Measurements from ENCODE around the gene PRKX.
"Not testable (repeated sequence)": the region's sequence is repeated elsewhere in the genome, so short reads cannot be mapped to it uniquely, and the experiment has no call there.

PRKX gene

GRCh38 chrX:3690140-3690539, 23.3 kb downstream of the PRKX start:
- Histone ChIP-seq H3K4me2 (ENCODE audit: low read depth, low read length, poor library complexity, severe bottlenecking) (no peak overlapping the region), H3F3A (ENCODE audit: insufficient read depth) (no peaks in the 10 kb centered on the region), H3K36me3 (ENCODE audit: low read length) (no peaks in the 10 kb centered on the region), H3K4me3 (ENCODE audit: insufficient read depth, low read length, poor library complexity, severe bottlenecking) (no peak overlapping the region), H4K20me1 (ENCODE audit: low read depth, low read length) (no peaks in the 10 kb centered on the region), H3K79me2 (ENCODE audit: insufficient read depth, low read length) (peaks cover 21% of the 10 kb centered on the region; the same call in 1 of the 2 replicates), H3K9me2 (replicated peaks; ENCODE audit: insufficient read depth, low read length) (no peaks in the 10 kb centered on the region), H3K27ac (ENCODE audit: low read depth, low read length) (no peak overlapping the region), H2AFZ (ENCODE audit: low read depth, low read length, severe bottlenecking) (no peak overlapping the region), H3K9ac (ENCODE audit: low read length) (no peak overlapping the region), H3K27me3 (ENCODE audit: low read length) (no peaks in the 10 kb centered on the region), H3K9me3 (ENCODE audit: insufficient read depth, low read length) (no peaks in the 10 kb centered on the region)
- no peak for TF ChIP-seq EZH2phosphoT487 (conservative IDR thresholded peaks at IDR 0.05; ENCODE audit: low read length)
- no peak for TF ChIP-seq CTCF (IDR thresholded peaks at IDR 0.05; ENCODE audit: insufficient read depth, low read length, poor library complexity, severe bottlenecking)

- not testable (repeated sequence) for H3K79me2 ChIP-seq (ENCODE audit: insufficient read depth, low read length); H3K9ac ChIP-seq (ENCODE audit: low read length); H4K20me1 ChIP-seq (ENCODE audit: low read depth, low read length); H2AFZ ChIP-seq (ENCODE audit: low read depth, low read length, severe bottlenecking); H3K27ac ChIP-seq (ENCODE audit: low read depth, low read length); H3K4me3 ChIP-seq (ENCODE audit: insufficient read depth, low read length, poor library complexity, severe bottlenecking); H3K9me2 ChIP-seq (replicated peaks; ENCODE audit: insufficient read depth, low read length); H3K27me3 ChIP-seq (ENCODE audit: low read length); H3K4me2 ChIP-seq (ENCODE audit: low read depth, low read length, poor library complexity, severe bottlenecking); H3K9me3 ChIP-seq (ENCODE audit: insufficient read depth, low read length); H3F3A ChIP-seq (ENCODE audit: insufficient read depth); H3K36me3 ChIP-seq (ENCODE audit: low read length)
Observed at GRCh38 chrX:3683236-3683635, 30.2 kb downstream of the PRKX start.

GRCh38 chrX:3680459-3680858, 33.0 kb downstream of the PRKX start:
- Histone ChIP-seq H3F3A (ENCODE audit: insufficient read depth) (no peaks in the 10 kb centered on the region), H3K4me2 (ENCODE audit: low read depth, low read length, poor library complexity, severe bottlenecking) (no peak overlapping the region), H3K4me3 (ENCODE audit: insufficient read depth, low read length, poor library complexity, severe bottlenecking) (no peak overlapping the region), H3K9me3 (ENCODE audit: insufficient read depth, low read length) (no peaks in the 10 kb centered on the region), H3K36me3 (ENCODE audit: low read length) (no peaks in the 10 kb centered on the region), H3K27ac (ENCODE audit: low read depth, low read length) (no peak overlapping the region), H3K27me3 (ENCODE audit: low read length) (no peaks in the 10 kb centered on the region), H3K9ac (ENCODE audit: low read length) (no peak overlapping the region), H2AFZ (ENCODE audit: low read depth, low read length, severe bottlenecking) (no peak overlapping the region), H3K79me2 (ENCODE audit: insufficient read depth, low read length) (no peaks in the 10 kb centered on the region), H3K9me2 (replicated peaks; ENCODE audit: insufficient read depth, low read length) (no peaks in the 10 kb centered on the region), H4K20me1 (ENCODE audit: low read depth, low read length) (no peaks in the 10 kb centered on the region)
- TF ChIP-seq CTCF (IDR thresholded peaks at IDR 0.05; ENCODE audit: insufficient read depth, low read length, poor library complexity, severe bottlenecking) (no peak), EZH2phosphoT487 (conservative IDR thresholded peaks at IDR 0.05; ENCODE audit: low read length) (no peak)

DNA sequence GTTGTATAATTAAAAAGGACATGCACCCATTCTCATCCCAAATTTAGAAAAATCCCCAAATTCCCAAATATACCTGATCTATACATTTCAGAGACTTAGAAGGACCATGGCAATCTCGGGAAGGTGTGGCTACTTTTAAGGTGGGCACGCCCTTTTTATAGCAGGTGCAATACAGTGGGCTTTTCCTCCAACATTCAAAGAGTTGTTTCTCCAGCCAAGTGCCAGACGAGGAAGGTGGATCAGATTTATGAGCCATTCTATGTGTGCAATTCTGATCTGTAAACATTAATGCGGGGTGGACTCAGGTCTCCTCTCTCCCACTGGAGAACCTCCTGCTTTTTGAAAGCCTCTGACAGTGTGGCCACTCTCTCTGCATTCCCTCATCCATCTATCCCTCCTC, 33.8 kb downstream of the PRKX start:
- Histone ChIP-seq H3K4me2 (ENCODE audit: low read depth, low read length, poor library complexity, severe bottlenecking) (no peak overlapping the region), H3K9me3 (ENCODE audit: insufficient read depth, low read length) (no peaks in the 10 kb centered on the region), H3K27me3 (ENCODE audit: low read length) (no peaks in the 10 kb centered on the region), H3F3A (ENCODE audit: insufficient read depth) (no peaks in the 10 kb centered on the region), H2AFZ (ENCODE audit: low read depth, low read length, severe bottlenecking) (no peak overlapping the region), H3K9me2 (replicated peaks; ENCODE audit: insufficient read depth, low read length) (no peaks in the 10 kb centered on the region), H3K9ac (ENCODE audit: low read length) (no peak overlapping the region), H3K27ac (ENCODE audit: low read depth, low read length) (no peak overlapping the region), H4K20me1 (ENCODE audit: low read depth, low read length) (no peaks in the 10 kb centered on the region), H3K4me3 (ENCODE audit: insufficient read depth, low read length, poor library complexity, severe bottlenecking) (no peak overlapping the region), H3K36me3 (ENCODE audit: low read length) (no peaks in the 10 kb centered on the region), H3K79me2 (ENCODE audit: insufficient read depth, low read length) (no peaks in the 10 kb centered on the region)
- TF ChIP-seq EZH2phosphoT487 (conservative IDR thresholded peaks at IDR 0.05; ENCODE audit: low read length) (no peak), CTCF (IDR thresholded peaks at IDR 0.05; ENCODE audit: insufficient read depth, low read length, poor library complexity, severe bottlenecking) (no peak)

Data from SU-DHL-6 (cell line).